ENCODE results near the gene C4B. TPM values are rescaled to one million over a fixed set of nuclear protein-coding genes. Genes with fewer than 3 reads are reported as not detected.
"Not testable (repeated sequence)": the region's sequence is repeated elsewhere in the genome, so short reads cannot be mapped to it uniquely, and the experiment has no call there.

The C4B gene
- total RNA-seq, 4 donors from 2014 or later = 12.4 to 97.5 (median 46.3) TPM

GRCh38 chr6:32035283-32036013 is 20.9 kb downstream of the C4B start:
- intact Hi-C loops (cut with DNase I; ENCODE audit: low total_unique reads); DNase-seq; H3K4me3 ChIP-seq: not testable (repeated sequence)

GRCh38 chr6:32037136-32037535 is 22.5 kb downstream of the C4B start:
- H3K36me3 ChIP-seq; H3K27me3 ChIP-seq; H3K4me3 ChIP-seq; H3K27ac ChIP-seq; H3K4me1 ChIP-seq; DNase-seq; H3K9me3 ChIP-seq; intact Hi-C loops (cut with DNase I; ENCODE audit: low total_unique reads): not testable (repeated sequence)

More at GRCh38 chr6:32035283-32036013, 20.9 kb downstream of the C4B start:
- not testable (repeated sequence) for H3K4me1 ChIP-seq, H3K9me3 ChIP-seq, H3K27ac ChIP-seq, H3K27me3 ChIP-seq, H3K36me3 ChIP-seq

- intact Hi-C loops (cut with DNase I; ENCODE audit: low total_unique reads); H3K4me3 ChIP-seq; H3K4me1 ChIP-seq; H3K36me3 ChIP-seq; H3K27me3 ChIP-seq; DNase-seq; H3K9me3 ChIP-seq; H3K27ac ChIP-seq: not testable (repeated sequence)
Observed at GRCh38 chr6:32037598-32038524, 23.3 kb downstream of the C4B start, which contains the start of gene CYP21A2. TSS of gene CYP21A2 (plus strand) at chr6:32038415. CDS start at chr6:32038423, 8 bp downstream.

- intact Hi-C loops (cut with DNase I; ENCODE audit: low total_unique reads); H3K9me3 ChIP-seq; H3K4me3 ChIP-seq; H3K4me1 ChIP-seq; H3K36me3 ChIP-seq; DNase-seq; H3K27me3 ChIP-seq; H3K27ac ChIP-seq: not testable (repeated sequence)
Observed at GRCh38 chr6:32038878-32039277, 24.3 kb downstream of the C4B start.

- H3K4me1 ChIP-seq; H3K4me3 ChIP-seq; H3K9me3 ChIP-seq; H3K27me3 ChIP-seq; DNase-seq; H3K36me3 ChIP-seq; intact Hi-C loops (cut with DNase I; ENCODE audit: low total_unique reads); H3K27ac ChIP-seq: not testable (repeated sequence)
Observed at GRCh38 chr6:32039321-32040274, 25.0 kb downstream of the C4B start.

GRCh38 chr6:32040299-32041049 is 25.9 kb downstream of the C4B start:
- intact Hi-C loops (cut with DNase I; ENCODE audit: low total_unique reads); H3K27me3 ChIP-seq; H3K27ac ChIP-seq; H3K4me1 ChIP-seq; DNase-seq; H3K4me3 ChIP-seq; H3K36me3 ChIP-seq; H3K9me3 ChIP-seq: not testable (repeated sequence)

GRCh38 chr6:32041050-32041321 is 26.4 kb downstream of the C4B start:
- H3K4me1 ChIP-seq; H3K27me3 ChIP-seq; H3K9me3 ChIP-seq; H3K36me3 ChIP-seq; H3K27ac ChIP-seq; intact Hi-C loops (cut with DNase I; ENCODE audit: low total_unique reads); DNase-seq; H3K4me3 ChIP-seq: not testable (repeated sequence)

- H3K9me3 ChIP-seq; H3K4me3 ChIP-seq; H3K4me1 ChIP-seq; DNase-seq; intact Hi-C loops (cut with DNase I; ENCODE audit: low total_unique reads); H3K27ac ChIP-seq; H3K36me3 ChIP-seq; H3K27me3 ChIP-seq: not testable (repeated sequence)
Observed at GRCh38 chr6:32041385-32041784, 26.8 kb downstream of the C4B start.

GRCh38 chr6:32042276-32042675 is 27.7 kb downstream of the C4B start:
- H3K27ac ChIP-seq; H3K36me3 ChIP-seq; H3K4me3 ChIP-seq; H3K9me3 ChIP-seq; H3K27me3 ChIP-seq; H3K4me1 ChIP-seq; DNase-seq; intact Hi-C loops (cut with DNase I; ENCODE audit: low total_unique reads): not testable (repeated sequence)

- H3K36me3 ChIP-seq; intact Hi-C loops (cut with DNase I; ENCODE audit: low total_unique reads); H3K27ac ChIP-seq; H3K9me3 ChIP-seq; H3K27me3 ChIP-seq; H3K4me3 ChIP-seq; DNase-seq: not testable (repeated sequence)
- H3K4me1 ChIP-seq = peaks cover 3 to 10% of the 10 kb centered on the region in 2 donors
Observed at GRCh38 chr6:32043589-32044380, 29.2 kb downstream of the C4B start.

- H3K4me3 ChIP-seq; intact Hi-C loops (cut with DNase I; ENCODE audit: low total_unique reads); H3K27me3 ChIP-seq; DNase-seq; H3K9me3 ChIP-seq; H3K36me3 ChIP-seq; H3K27ac ChIP-seq: not testable (repeated sequence)
- H3K4me1 ChIP-seq = peaks cover 3 to 10% of the 10 kb centered on the region in 2 donors
Observed at GRCh38 chr6:32044916-32045315, 30.3 kb downstream of the C4B start.
